ENCODE measurements around the gene RBM33. TPM values are rescaled to one million over a fixed set of nuclear protein-coding genes. Genes with fewer than 3 reads are reported as not detected.
A peak's percentile ranks its signal among the peaks of the same experiment; 100 is the strongest.

The RBM33 gene
- total RNA-seq, 4 donors from 2014 or later, result 27.0 to 34.5 (median 32.6) TPM

DNA sequence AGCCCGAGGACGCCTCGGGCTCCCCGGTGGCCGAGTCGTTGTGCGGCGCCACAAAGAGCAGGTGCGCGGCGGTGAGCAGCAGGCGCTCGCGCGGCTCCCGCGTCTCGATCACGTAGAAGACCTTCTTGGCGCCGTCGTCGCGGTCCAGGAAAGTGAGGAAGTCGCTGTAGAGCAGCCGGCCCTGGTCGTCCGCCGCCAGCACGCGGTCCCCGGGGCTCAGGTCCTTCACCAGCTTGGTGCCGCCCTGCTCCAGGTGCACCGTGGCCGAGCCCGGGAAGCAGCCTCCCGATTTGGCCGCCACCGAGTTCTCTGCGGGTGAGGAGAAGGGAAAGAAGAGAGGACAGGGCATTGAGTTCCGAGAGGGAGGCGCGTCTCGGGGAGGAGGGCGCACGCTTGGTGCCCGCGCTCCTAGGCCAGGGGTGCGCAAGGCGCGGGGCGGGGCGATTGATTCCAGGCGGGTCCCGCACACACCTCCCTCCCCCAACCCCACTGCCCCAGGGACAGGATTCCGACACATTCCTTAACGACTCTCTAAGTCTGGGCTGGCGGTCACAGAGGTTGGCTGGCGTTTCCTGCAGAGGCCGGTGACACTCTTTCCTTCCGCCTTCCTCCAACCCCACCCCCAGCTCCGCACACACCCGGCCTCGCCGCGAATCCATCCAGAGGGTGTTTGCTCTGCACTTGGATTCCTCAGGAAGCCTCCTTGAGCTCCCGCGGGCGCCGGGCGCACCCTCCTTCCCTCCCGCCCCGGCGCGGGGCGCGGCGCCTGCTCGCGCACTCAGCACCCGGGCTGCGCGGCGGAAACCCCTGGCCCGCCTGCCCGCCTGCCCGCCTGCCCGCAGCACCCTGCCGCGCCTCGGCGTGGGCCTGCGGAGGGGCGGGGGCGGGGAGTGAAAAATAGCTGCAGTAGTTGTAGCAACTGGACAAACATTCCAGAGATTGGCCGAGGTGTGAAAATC, 159.2 kb downstream of the RBM33 start:
- Histone ChIP-seq H3K4me3 (peak overlapping the region; percentile 39 to 46 (median 42)), H3K36me3 (no peaks in the 10 kb centered on the region), H3K27ac (replicated peaks in 1 of 4) (no peak overlapping the region), H3K27me3 (peaks cover 6 to 98% (median 64%) of the 10 kb centered on the region in 4 donors), H3K9me3 (no peaks in the 10 kb centered on the region), H3K4me1 (peaks cover 33 to 61% (median 52%) of the 10 kb centered on the region in 4 donors)
- intact Hi-C loops (cut with DNase I), result no loop called here
- 1% methylated on average over 25 of the region's 96 CpGs for WGBS
- TF ChIP-seq POLR2AphosphoS5 (IDR thresholded peaks at IDR 0.05), result no peak
- TF ChIP-seq EP300 (IDR thresholded peaks at IDR 0.05), result no peak
- no peak for TF ChIP-seq POLR2A (IDR thresholded peaks at IDR 0.05; ENCODE audit: low read depth)
- TF ChIP-seq, protein P1, sequence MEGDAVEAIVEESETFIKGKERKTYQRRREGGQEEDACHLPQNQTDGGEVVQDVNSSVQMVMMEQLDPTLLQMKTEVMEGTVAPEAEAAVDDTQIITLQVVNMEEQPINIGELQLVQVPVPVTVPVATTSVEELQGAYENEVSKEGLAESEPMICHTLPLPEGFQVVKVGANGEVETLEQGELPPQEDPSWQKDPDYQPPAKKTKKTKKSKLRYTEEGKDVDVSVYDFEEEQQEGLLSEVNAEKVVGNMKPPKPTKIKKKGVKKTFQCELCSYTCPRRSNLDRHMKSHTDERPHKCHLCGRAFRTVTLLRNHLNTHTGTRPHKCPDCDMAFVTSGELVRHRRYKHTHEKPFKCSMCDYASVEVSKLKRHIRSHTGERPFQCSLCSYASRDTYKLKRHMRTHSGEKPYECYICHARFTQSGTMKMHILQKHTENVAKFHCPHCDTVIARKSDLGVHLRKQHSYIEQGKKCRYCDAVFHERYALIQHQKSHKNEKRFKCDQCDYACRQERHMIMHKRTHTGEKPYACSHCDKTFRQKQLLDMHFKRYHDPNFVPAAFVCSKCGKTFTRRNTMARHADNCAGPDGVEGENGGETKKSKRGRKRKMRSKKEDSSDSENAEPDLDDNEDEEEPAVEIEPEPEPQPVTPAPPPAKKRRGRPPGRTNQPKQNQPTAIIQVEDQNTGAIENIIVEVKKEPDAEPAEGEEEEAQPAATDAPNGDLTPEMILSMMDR (IDR thresholded peaks at IDR 0.05), result no peak
- DNase-seq (ENCODE audit: extremely low spot score), result no peak

DNA sequence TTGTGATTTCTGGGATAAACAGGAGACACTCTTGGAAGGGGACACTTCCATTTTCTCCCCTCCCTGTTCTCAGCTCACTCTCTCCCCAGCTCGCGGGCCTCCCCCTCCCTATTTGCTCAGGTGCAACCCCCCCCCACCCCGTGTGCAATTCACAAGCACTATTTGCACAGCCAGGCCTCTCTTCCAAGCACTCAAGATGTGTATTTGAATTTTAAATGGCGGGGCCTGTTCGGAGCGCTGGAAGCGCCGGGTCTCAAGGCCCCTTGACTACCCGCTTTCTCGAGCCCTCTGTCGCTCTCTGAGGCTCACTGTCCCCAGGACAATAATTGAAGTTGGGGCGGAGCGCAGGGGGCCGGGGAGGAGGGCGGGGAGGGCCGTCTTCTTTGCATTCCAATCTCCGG, 160.0 kb downstream of the RBM33 start:
- WGBS, result 2% methylated on average over 17 of the region's 17 CpGs
- intact Hi-C loops (cut with DNase I), result no loop called here

DNA sequence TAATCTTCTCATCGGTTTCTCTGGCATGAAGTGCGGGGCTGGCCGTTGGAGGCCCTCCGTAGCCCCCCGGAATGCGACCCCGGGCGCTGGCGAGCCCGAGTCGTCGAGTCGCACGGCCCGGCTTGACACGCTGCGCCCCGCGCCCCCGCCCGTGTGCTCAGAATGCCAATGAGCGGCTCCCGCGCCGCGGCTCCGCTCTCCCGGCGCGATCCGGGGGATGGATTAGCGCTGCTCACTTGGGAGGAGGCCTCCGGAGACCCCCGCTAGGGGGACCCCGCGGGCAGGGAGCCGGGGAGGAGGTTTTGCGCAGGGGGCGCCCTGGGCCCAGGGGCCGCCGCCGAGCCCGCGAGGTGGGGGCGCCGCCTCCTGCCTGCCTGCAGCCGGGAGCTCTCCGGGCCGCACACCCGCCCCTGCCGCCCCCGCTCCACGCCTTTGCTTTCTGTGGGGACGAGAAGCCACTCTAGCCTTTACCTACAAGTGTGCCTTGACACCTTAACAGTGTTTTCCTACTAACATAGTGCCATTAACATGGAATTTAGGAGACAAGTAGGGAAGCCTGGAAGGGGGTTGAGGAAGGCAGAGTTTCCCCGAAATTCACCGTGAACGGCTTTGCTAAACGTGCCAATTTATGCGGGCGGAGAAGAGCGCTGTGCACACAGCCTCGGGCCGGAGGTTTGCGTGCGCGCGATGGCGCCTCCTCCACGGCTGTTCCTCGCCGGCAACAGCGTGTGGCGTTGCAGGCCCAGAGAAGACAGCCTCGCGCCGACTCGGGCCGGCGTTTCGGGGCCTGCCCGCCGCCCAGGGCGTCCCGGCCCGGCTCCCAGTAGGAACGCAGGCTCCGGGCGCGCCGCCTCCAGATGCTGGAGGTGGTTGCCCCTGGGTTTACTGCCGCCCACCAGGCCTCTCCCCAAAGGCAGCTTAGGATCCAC, 160.7 kb downstream of the RBM33 start:
- H3K27me3 ChIP-seq, result peaks cover 6 to 98% (median 79%) of the 10 kb centered on the region in 4 donors
- peak overlapping the region; percentile 39 to 48 (median 44) for H3K4me3 ChIP-seq
- intact Hi-C loops (cut with DNase I), result no loop called here
- H3K9me3 ChIP-seq, result no peaks in the 10 kb centered on the region
- H3K36me3 ChIP-seq, result no peaks in the 10 kb centered on the region
- no peak overlapping the region for H3K27ac ChIP-seq (replicated peaks in 1 of 4)
- no peak for DNase-seq (ENCODE audit: extremely low spot score)
- peaks cover 36 to 76% (median 66%) of the 10 kb centered on the region in 4 donors for H3K4me1 ChIP-seq
- no peak for TF ChIP-seq EP300 (IDR thresholded peaks at IDR 0.05)
- TF ChIP-seq, protein P1 (IDR thresholded peaks at IDR 0.05), result peak in 1 of 3 experiments; percentile 65
- WGBS, result under 1% methylated on average over 31 of the region's 91 CpGs

More for the DNA sequence above, 160.0 kb downstream of the RBM33 start:
- peak overlapping the region; percentile 39 to 48 (median 44) for H3K4me3 ChIP-seq
- H3K4me1 ChIP-seq, result peaks cover 33 to 68% (median 59%) of the 10 kb centered on the region in 4 donors
- no peaks in the 10 kb centered on the region for H3K9me3 ChIP-seq
- H3K36me3 ChIP-seq, result no peaks in the 10 kb centered on the region
- no peak for DNase-seq (ENCODE audit: extremely low spot score)
- H3K27me3 ChIP-seq, result peaks cover 6 to 98% (median 72%) of the 10 kb centered on the region in 4 donors
- H3K27ac ChIP-seq (replicated peaks in 1 of 4), result no peak overlapping the region
- TF ChIP-seq EP300 (IDR thresholded peaks at IDR 0.05) (no peak), POLR2AphosphoS5 (IDR thresholded peaks at IDR 0.05) (no peak), POLR2A (IDR thresholded peaks at IDR 0.05; ENCODE audit: low read depth) (no peak)
- TF ChIP-seq, protein P1 (IDR thresholded peaks at IDR 0.05), result no peak

DNA sequence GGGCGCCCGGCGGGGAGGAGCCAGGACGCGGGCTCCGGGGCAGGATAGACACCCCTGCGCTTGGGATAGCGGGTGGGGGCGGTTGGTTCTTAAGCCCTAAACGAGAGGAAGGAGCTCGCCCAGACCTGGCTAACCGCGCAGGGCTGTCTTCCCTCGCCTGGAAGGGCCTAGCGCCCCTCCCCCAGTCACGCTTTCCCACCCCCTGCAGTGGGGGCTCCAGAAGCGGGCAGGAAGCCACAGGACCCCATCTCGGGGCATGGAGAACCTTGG, 161.3 kb downstream of the RBM33 start:
- intact Hi-C loops (cut with DNase I), result no loop called here

More for the DNA sequence above, 161.3 kb downstream of the RBM33 start:
- H3K9me3 ChIP-seq, result no peaks in the 10 kb centered on the region
- peaks cover 38 to 82% (median 71%) of the 10 kb centered on the region in 4 donors for H3K4me1 ChIP-seq
- H3K27ac ChIP-seq (replicated peaks in 1 of 4), result no peak overlapping the region
- WGBS, result no CpG with 5 or more reads among the region's 18 CpGs
- H3K36me3 ChIP-seq, result no peaks in the 10 kb centered on the region
- no peak for DNase-seq (ENCODE audit: extremely low spot score)
- H3K27me3 ChIP-seq, result peaks cover 6 to 98% (median 83%) of the 10 kb centered on the region in 4 donors
- TF ChIP-seq, protein P1 (IDR thresholded peaks at IDR 0.05), result no peak
- TF ChIP-seq EP300 (IDR thresholded peaks at IDR 0.05), result no peak
- no peak for TF ChIP-seq POLR2AphosphoS5 (IDR thresholded peaks at IDR 0.05)
- TF ChIP-seq POLR2A (IDR thresholded peaks at IDR 0.05; ENCODE audit: low read depth), result no peak
- H3K4me3 ChIP-seq, result peak overlapping the region; percentile 39 to 48 (median 44)

Measured in esophagus muscularis mucosa (tissue), 4 donors.